Mesodermal cell (in vitro differentiated cells): Measurements from ENCODE around the gene SAFB.
"Not testable (repeated sequence)": the region's sequence is repeated elsewhere in the genome, so short reads cannot be mapped to it uniquely, and the experiment has no call there.

ENCODE experiments used
- H3K27ac ChIP-seq: 2 replicates; pipeline ENCODE4 v1.7.0; 2013; ENCODE audit warnings: mild to moderate bottlenecking, low read depth, low read length, moderate library complexity; ENCODE audit not compliant: severe bottlenecking
- H3K36me3 ChIP-seq: 2 replicates; pipeline ENCODE4 v1.7.1; 2013; ENCODE audit warnings: mild to moderate bottlenecking, low read length, moderate library complexity; ENCODE audit not compliant: control insufficient read depth, insufficient read depth
- H3K4me1 ChIP-seq: one replicate; pipeline ENCODE4 v1.7.1; 2013; ENCODE audit warnings: mild to moderate bottlenecking, low read length; ENCODE audit not compliant: insufficient read depth, control insufficient read depth, poor library complexity, severe bottlenecking
- H3K4me3 ChIP-seq: 2 replicates; pipeline ENCODE4 v1.7.0; 2013; ENCODE audit warnings: low read length, control low read depth, mild to moderate bottlenecking; ENCODE audit not compliant: insufficient read depth, poor library complexity, severe bottlenecking; ENCODE audit errors: extremely low read depth
- H3K9me3 ChIP-seq: 2 replicates; pipeline ENCODE4 v1.7.1; 2013; ENCODE audit warnings: mild to moderate bottlenecking, low read length, moderate library complexity; ENCODE audit not compliant: control insufficient read depth
- WGBS, 2 experiments: methylation state at CpG; one replicate each; pipeline ENCODE4 v1.1.5; 2013; ENCODE audit warnings: missing lambda C conversion rate in 2 of 2; ENCODE audit not compliant: insufficient coverage in 2 of 2; 5-methylcytosine and 5-hydroxymethylcytosine counted together

SAFB gene

DNA sequence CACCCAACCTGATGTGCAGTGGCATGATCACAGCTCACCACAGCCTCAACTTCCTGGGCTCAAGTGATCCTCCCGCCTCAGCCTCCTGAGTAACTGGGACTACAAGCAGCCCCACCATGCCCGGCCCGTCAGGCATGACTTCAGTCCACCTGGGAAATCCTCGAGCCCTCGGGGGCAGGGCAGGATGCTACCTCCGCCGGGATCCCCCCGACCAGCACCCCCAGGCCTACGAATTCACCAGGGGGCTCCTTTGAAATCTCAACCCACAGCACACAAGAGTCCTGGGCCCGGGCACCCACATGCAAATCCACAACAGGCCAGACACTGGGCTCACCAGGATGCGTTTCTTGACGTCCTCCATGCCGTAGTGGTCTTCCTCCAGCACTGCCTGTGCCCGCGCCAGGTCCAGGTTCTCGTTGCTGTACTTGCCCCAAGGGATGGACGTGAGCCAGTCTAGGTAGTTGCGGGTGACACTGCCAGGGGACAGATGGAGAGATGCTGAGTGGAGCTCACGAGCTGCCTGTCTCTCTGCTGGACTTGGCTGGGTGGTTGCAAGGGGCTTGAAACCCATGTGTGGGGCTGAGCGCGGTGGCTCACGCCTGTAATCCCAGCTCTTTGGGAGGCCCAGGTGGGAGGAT is 77.7 kb downstream of the SAFB start:
- Histone ChIP-seq H3K4me3 (no peak overlapping the region), H3K36me3 (peaks cover 63% of the 10 kb centered on the region), H3K4me1 (peaks cover 7% of the 10 kb centered on the region), H3K27ac (no peak overlapping the region), H3K9me3 (no peaks in the 10 kb centered on the region)
- 96% methylated on average over 17 to 21 of the region's 22 CpGs for WGBS, 2 experiments

DNA sequence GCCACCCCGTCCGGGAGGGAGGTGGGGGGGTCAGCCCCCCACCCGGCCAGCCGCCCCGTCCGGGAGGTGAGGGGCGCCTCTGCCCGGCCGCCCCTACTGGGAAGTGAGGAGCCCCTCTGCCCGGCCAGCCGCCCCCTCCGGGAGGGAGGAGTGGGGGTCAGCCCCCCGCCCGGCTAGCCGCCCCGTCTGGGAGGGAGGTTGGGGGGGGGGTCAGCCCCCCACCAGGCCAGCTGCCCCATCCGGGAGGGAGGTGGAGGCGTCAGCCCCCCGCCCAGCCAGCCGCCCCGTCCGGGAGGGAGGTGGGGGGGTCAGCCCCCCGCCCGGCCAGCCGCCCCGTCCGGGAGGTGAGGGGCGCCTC is 79.1 kb downstream of the SAFB start:
- no CpG with 5 or more reads among the region's 28 CpGs for WGBS, 2 experiments
- peaks cover 70% of the 10 kb centered on the region for H3K36me3 ChIP-seq
- H3K4me1 ChIP-seq, H3K9me3 ChIP-seq, H3K27ac ChIP-seq, H3K4me3 ChIP-seq: not testable (repeated sequence)

DNA sequence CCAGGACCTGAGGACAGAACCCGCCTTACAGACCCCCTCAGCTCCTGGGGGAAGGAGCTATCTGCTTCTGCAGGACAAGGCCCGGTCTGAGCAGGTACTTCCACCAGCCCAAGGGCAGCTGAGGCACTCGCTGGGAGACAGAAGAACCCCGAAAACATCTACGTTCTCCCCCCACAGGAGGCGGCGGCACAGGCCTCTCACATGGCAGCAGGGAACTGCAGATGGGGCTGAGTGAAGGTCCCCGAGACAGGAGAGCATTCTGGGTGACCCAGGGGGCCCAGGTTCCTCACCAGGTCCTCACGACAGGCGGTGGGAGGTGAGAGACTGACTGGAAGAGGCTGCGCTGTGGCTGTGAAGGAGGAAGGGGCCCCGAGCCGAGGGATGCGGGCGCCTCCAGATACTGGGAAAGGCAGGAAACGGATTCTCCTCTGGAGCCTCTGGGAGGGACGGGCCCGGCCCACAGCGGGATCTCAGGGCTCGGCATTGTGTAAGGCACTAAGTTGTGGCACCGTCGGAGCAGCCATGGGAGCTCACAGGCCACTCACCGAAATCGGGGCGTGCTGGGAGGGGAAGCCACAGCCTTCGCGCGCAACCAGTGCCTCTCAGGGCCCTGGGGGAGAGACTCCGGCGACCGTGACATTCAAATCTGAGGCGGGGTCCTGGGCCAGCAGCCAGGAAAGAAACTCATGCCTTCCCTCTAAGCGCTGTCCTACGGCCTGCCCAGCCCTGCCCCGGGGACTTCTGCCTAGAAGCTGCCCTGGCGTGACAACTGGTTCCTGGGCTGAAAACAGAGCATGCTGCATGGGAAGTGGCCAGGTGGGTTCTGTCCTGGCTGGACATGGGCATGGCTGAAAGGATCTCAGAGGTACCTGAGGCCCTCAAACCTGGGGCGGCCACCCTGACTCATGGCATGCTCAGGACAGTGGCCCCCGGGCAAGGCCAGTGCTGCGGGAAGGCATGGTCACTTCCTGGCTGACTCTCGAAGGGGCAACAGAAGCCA is 81.2 kb downstream of the SAFB start:
- Histone ChIP-seq H3K4me3 (no peak overlapping the region), H3K27ac (no peak overlapping the region), H3K9me3 (no peaks in the 10 kb centered on the region), H3K36me3 (peaks cover 74% of the 10 kb centered on the region), H3K4me1 (no peaks in the 10 kb centered on the region)
- 96 to 97% methylated on average over 32 to 40 of the region's 40 CpGs for WGBS, 2 experiments

DNA sequence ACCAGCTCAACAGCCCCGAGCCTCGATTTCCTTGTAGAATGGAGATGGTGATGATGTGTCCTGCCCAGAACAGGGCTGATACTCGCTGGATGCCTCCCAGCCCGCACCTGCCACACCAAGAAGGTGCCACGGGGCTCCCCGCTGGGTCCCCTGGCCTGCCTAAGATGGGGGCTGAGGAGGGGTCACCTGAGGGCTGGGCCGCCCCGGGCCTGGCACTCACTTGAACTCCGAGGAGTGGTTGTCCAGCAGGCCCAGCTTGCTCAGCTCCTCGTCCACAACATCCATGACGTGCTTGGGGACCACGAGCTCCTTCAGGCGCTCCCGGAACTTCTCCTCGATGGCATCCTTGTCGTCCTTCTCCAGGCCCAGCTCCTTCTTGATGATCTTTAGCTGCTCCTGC is 82.7 kb downstream of the SAFB start:
- H3K36me3 ChIP-seq: peaks cover 76% of the 10 kb centered on the region
- no peak overlapping the region for H3K4me3 ChIP-seq
- 92 to 93% methylated on average over 16 of the region's 16 CpGs for WGBS, 2 experiments
- no peak overlapping the region for H3K27ac ChIP-seq
- H3K4me1 ChIP-seq: no peaks in the 10 kb centered on the region
- no peaks in the 10 kb centered on the region for H3K9me3 ChIP-seq

DNA sequence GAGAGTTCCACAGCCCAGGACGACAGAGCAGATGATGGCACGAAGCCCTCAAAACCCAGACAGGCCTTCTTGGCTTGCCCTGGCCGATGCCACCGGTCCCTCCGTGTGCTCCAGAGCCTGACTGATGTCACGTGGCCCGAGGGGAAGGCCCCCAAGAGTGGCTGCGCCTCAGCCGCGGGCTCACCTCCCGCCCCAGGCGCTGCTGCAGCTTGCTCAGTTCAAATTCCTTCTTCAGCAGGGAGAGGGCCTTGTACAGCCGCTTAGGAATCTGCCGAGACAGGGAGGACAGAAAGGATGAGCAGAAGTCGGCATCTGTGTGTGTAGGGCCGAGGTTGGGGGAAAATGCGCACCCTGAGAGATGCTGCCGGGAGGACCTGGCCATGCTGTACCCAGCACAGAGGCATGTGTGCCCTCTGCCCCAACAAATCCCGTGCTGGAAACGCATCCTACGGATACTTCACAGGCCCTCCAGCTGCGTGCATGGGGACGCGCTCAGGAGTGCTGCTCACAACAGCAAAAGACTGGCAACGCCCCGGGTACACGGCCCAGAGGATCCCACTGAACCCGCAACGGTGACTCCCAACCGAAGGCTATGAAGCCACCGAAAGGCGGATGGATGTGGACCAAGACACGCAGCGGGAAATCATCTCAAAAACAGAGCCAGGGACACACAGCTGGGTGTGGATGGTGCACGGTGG is 84.1 kb downstream of the SAFB start:
- no peak overlapping the region for H3K27ac ChIP-seq
- H3K4me1 ChIP-seq: no peaks in the 10 kb centered on the region
- H3K4me3 ChIP-seq: no peak overlapping the region
- no peaks in the 10 kb centered on the region for H3K9me3 ChIP-seq
- 96 to 99% methylated on average over 35 of the region's 35 CpGs for WGBS, 2 experiments
- H3K36me3 ChIP-seq: peaks cover 83% of the 10 kb centered on the region

DNA sequence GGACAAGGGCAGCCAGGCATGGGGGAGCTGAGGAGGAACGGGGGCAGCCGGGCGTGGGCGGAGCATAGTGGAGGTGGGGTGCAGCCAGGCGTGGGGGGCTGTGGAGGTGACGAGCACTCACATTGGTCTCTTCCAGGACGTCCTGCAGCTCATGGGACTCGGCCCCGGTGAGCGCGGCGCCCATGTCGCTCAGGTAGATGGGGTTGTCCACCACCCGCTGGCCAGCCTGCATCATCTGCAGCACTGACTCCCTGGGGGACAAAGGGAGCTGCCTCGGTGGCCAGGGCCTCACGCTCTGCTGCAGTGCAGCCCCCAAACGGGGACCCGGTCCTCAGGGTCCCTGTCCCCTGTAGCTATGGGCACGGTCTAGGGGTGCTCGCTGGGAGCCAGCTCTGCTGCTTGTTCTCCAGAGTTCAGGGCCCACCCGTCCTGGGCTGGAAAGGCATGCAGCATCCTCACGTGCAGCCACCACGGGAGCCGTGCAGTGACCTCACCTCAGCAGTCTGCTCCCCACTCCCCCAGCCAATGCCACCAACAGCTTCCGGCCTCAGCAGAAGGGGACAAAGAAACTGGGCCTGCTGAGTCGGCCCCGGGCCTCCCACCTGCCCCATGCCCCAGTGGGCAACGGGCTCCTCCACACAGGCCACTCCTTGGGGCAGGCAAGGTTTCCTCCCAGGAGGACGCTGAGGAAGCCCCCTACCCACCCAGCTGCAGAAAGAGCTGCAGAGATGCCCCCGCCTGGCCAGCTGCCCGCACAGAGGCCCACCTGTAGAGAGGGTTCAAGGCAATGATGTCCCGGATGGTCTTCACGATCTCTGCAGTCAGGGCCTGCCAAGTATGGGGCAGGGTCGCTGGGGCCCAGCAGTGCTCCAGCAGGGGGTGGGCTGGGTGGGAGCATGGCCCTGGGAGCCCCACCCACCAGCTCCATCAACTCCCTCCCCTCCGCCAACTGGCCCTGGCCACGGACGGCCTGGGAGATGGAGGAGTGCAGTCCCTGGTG is 85.0 kb downstream of the SAFB start:
- H3K4me1 ChIP-seq: no peaks in the 10 kb centered on the region
- peaks cover 91% of the 10 kb centered on the region for H3K36me3 ChIP-seq
- H3K9me3 ChIP-seq: no peaks in the 10 kb centered on the region
- H3K27ac ChIP-seq: no peak overlapping the region
- 95 to 98% methylated on average over 21 to 36 of the region's 37 CpGs for WGBS, 2 experiments
- no peak overlapping the region for H3K4me3 ChIP-seq

DNA sequence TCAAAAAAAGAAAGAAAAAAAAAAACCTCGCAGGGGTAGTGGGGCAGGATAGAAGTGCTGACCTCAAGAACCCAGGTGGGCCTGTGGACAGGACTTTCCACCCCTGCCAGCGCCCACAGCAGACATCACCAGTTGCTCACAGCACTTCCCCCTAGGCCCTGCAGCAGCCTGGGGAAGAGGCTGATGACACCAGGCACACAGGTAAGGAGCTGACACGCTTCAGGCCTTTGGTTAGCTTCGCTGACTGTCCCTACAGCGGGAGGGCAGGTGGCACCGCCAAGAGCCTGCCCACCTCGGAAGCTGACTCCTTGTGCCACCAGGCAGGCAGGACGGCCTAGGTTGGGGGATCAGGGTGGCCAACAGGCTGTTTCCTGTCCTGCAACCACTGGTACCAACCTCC is 88.1 kb downstream of the SAFB start:
- H3K36me3 ChIP-seq: peaks cover 84% of the 10 kb centered on the region

DNA sequence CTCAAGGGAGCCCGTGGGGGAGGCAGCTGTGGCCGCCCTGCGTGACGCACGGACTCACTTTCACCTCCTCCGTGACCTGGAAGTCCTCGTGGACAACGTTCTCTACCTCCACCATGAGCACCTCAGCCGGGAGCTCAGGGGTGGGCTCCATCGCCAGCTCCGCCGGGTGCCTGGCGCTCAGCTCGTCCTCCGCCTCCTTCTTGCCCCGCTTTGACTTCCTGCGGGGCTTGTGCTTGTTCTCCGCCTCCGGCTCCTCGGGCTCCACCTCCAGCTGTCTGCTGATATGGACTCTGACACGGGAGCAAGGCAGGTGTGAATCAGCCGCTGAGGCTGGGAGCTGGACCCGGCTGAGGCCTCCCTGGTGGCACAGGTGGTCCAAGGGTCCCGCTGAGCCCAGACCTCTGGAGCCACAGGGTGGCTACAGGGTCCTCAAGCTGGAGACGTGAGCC is 88.9 kb downstream of the SAFB start:
- H3K9me3 ChIP-seq: no peaks in the 10 kb centered on the region
- H3K27ac ChIP-seq: no peak overlapping the region
- no peaks in the 10 kb centered on the region for H3K4me1 ChIP-seq
- H3K36me3 ChIP-seq: peaks cover 78% of the 10 kb centered on the region
- no peak overlapping the region for H3K4me3 ChIP-seq
- 93 to 94% methylated on average over 12 to 25 of the region's 25 CpGs for WGBS, 2 experiments

More for the DNA sequence above, 88.1 kb downstream of the SAFB start:
- WGBS, 2 experiments: 95 to 96% methylated on average over 4 to 8 of the region's 8 CpGs
- no peaks in the 10 kb centered on the region for H3K9me3 ChIP-seq
- H3K4me3 ChIP-seq: no peak overlapping the region
- H3K4me1 ChIP-seq: no peaks in the 10 kb centered on the region
- no peak overlapping the region for H3K27ac ChIP-seq

DNA sequence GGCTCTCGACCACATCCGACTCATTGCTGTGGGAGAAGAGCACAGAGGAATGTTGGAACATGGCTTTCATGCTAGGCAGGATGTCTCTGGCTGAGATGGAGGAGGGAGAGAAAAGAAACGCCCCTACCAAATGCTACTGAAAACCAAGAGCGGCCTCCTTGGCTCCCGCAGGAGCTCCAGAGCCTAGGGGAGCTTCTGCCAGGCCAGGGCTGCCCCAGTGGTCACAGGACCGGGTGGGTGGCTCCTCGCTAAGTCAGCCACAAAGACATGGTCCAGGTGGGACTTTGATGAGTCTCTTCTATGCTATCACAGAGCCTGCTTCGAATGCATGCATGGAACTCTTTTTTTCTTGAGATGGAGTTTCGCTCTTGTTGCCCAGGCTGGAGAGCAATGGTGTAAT is 90.3 kb downstream of the SAFB start:
- Histone ChIP-seq H3K27ac (no peak overlapping the region), H3K4me3 (no peak overlapping the region), H3K4me1 (peaks cover 7% of the 10 kb centered on the region), H3K36me3 (peaks cover 80% of the 10 kb centered on the region), H3K9me3 (no peaks in the 10 kb centered on the region)
- 96 to 98% methylated on average over 9 of the region's 9 CpGs for WGBS, 2 experiments

DNA sequence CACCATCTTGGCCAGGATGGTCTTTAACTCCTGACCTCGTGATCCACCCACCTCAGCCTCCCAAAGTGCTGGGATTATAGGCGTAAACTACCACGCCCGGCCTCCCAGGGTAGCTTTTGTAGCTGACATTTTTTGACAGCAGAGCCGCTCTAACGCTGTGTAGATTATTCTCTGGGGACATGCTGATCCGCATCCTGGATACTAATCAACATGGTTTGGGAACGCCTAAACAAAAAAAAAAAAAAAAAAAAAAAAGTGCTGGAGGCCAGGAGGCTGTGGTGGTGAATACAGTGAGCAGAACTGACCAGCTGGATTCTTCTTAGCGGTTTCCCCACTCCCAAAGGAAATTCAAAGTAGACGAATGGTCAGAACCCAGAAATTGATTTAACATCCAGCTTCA is 91.9 kb downstream of the SAFB start:
- Histone ChIP-seq H3K36me3 (peaks cover 66% of the 10 kb centered on the region), H3K27ac (no peak overlapping the region), H3K9me3 (no peaks in the 10 kb centered on the region), H3K4me1 (peaks cover 12% of the 10 kb centered on the region), H3K4me3 (no peak overlapping the region)
- WGBS, 2 experiments: 93 to 96% methylated on average over 3 to 7 of the region's 10 CpGs
